Mesenchymal stem cell (in vitro differentiated cells and primary cell): ENCODE measurements around the gene KIF18B.
A peak's percentile ranks its signal among the peaks of the same experiment; 100 is the strongest.

ENCODE experiments used
- DNase-seq: peaks from one replicate; pipeline ENCODE4 v3.0.0-alpha.2; 2013
- H2AFZ ChIP-seq: one replicate; pipeline ENCODE4 v1.6.1; 2013; ENCODE audit warnings: low read depth, mild to moderate bottlenecking, control low read depth, inconsistent platforms, low read length, moderate library complexity
- H2AK5ac ChIP-seq: 2 replicates; pipeline ENCODE4 v1.6.1; 2013; ENCODE audit warnings: low read length, moderate library complexity, mild to moderate bottlenecking, inconsistent platforms; ENCODE audit not compliant: severe bottlenecking
- H2BK120ac ChIP-seq: one replicate; pipeline ENCODE4 v1.6.1; 2013; ENCODE audit warnings: low read depth, mild to moderate bottlenecking, inconsistent platforms, low read length, moderate library complexity
- H2BK12ac ChIP-seq, 2 experiments: one replicate each; pipeline ENCODE4 v1.6.1; 2013; ENCODE audit warnings: inconsistent platforms in 2 of 2, low read length in 2 of 2, mild to moderate bottlenecking in 2 of 2, moderate library complexity in 2 of 2, control low read depth in 1 of 2
- H2BK15ac ChIP-seq: one replicate; pipeline ENCODE4 v1.6.1; 2013; ENCODE audit warnings: mild to moderate bottlenecking, low read depth, inconsistent platforms; ENCODE audit not compliant: poor library complexity, severe bottlenecking
- H2BK5ac ChIP-seq: 2 replicates; pipeline ENCODE4 v1.6.1; 2013; ENCODE audit warnings: low read depth, mild to moderate bottlenecking, low read length, control low read depth, inconsistent platforms; ENCODE audit not compliant: poor library complexity, severe bottlenecking
- H3K14ac ChIP-seq, 2 experiments: one replicate each; pipeline ENCODE4 v1.6.1; 2013; ENCODE audit warnings: inconsistent platforms in 2 of 2, low read length in 2 of 2, control low read depth in 1 of 2, mild to moderate bottlenecking in 1 of 2, moderate library complexity in 1 of 2
- H3K18ac ChIP-seq, 2 experiments: one replicate each; pipeline ENCODE4 v1.6.1; 2013; ENCODE audit warnings: inconsistent platforms in 2 of 2, low read length in 2 of 2, control low read depth in 1 of 2, low read depth in 1 of 2, mild to moderate bottlenecking in 1 of 2
- H3K23ac ChIP-seq, 2 experiments: one replicate each; pipeline ENCODE4 v1.6.1; 2013; ENCODE audit warnings: inconsistent platforms in 2 of 2, low read length in 2 of 2, mild to moderate bottlenecking in 2 of 2, moderate library complexity in 2 of 2, control low read depth in 1 of 2
- H3K27ac ChIP-seq: 2 replicates; pipeline ENCODE4 v1.5.1; 2013; ENCODE audit warnings: mild to moderate bottlenecking, moderate library complexity, low read length, control low read depth, inconsistent platforms; ENCODE audit not compliant: poor library complexity, severe bottlenecking
- H3K27me3 ChIP-seq, 2 experiments: 2 replicates each; pipeline versions ENCODE4 v1.6.1 to v1.7.0; 2013; ENCODE audit warnings: low read length in 2 of 2, mild to moderate bottlenecking in 2 of 2, moderate library complexity in 2 of 2, control low read depth in 1 of 2, inconsistent platforms in 1 of 2; ENCODE audit not compliant: control insufficient read depth in 1 of 2, insufficient read depth in 1 of 2
- H3K36me3 ChIP-seq, 2 experiments: 2 replicates each; pipeline versions ENCODE4 v1.6.1 to v1.7.0; 2013; ENCODE audit warnings: low read length in 2 of 2, control low read depth in 1 of 2, inconsistent platforms in 1 of 2, low read depth in 1 of 2, mild to moderate bottlenecking in 1 of 2; ENCODE audit not compliant: insufficient read depth in 2 of 2, control insufficient read depth in 1 of 2
- H3K4ac ChIP-seq, 2 experiments: one replicate each; pipeline ENCODE4 v1.6.1; 2013; ENCODE audit warnings: inconsistent platforms in 2 of 2, low read length in 2 of 2, mild to moderate bottlenecking in 2 of 2, moderate library complexity in 2 of 2, control low read depth in 1 of 2, low read depth in 1 of 2
- H3K4me1 ChIP-seq: 2 replicates; pipeline ENCODE4 v1.6.1; 2013; ENCODE audit warnings: low read depth, low read length, control low read depth; ENCODE audit not compliant: control insufficient read depth, insufficient read depth
- H3K4me2 ChIP-seq: 2 replicates; pipeline ENCODE4 v1.6.1; 2013; ENCODE audit warnings: low read length, mild to moderate bottlenecking, inconsistent platforms; ENCODE audit not compliant: poor library complexity, severe bottlenecking
- H3K4me3 ChIP-seq, 2 experiments: 2 replicates each; pipeline versions ENCODE4 v1.5.1 to v1.7.0; 2013; ENCODE audit warnings: low read length in 2 of 2, mild to moderate bottlenecking in 2 of 2, control low read depth in 1 of 2, low read depth in 1 of 2; ENCODE audit not compliant: insufficient read depth in 1 of 2
- H3K79me1 ChIP-seq: replicated peaks from 2 replicates; pipeline ENCODE4 v1.6.1; 2013; ENCODE audit warnings: mild to moderate bottlenecking, control low read depth, low read length, inconsistent platforms; ENCODE audit not compliant: poor library complexity, severe bottlenecking
- H3K9ac ChIP-seq: 2 replicates; pipeline ENCODE4 v1.7.0; 2013; ENCODE audit warnings: mild to moderate bottlenecking, low read length, moderate library complexity
- H3K9me3 ChIP-seq: 2 replicates; pipeline ENCODE4 v1.7.0; 2013; ENCODE audit warnings: mild to moderate bottlenecking, low read length; ENCODE audit not compliant: control insufficient read depth
- H4K8ac ChIP-seq: one replicate; pipeline ENCODE4 v1.6.1; 2013; ENCODE audit warnings: inconsistent platforms, mild to moderate bottlenecking, low read length, moderate library complexity
- H4K91ac ChIP-seq: one replicate; pipeline ENCODE4 v1.6.1; 2013; ENCODE audit warnings: mild to moderate bottlenecking, low read length, inconsistent platforms
- WGBS: methylation state at CpG from one replicate; pipeline ENCODE4 v1.1.7; 2013; ENCODE audit warnings: mixed read lengths; 5-methylcytosine and 5-hydroxymethylcytosine counted together

The KIF18B gene

GRCh38 chr17:44905006-44906000, 42.3 kb downstream of the KIF18B start:
- Histone ChIP-seq H3K27me3 (no peaks in the 10 kb centered on the region), H4K91ac (peak overlapping the region; percentile 92), H2AFZ (peak overlapping the region; percentile 2), H3K4me1 (peaks cover 49% of the 10 kb centered on the region), H3K27ac (peak overlapping the region; percentile 66), H2BK120ac (peak overlapping the region; percentile 65), H3K18ac (peak overlapping the region; percentile 88 to 92), H3K4me3 (peak overlapping the region in 1 of 2 experiments; percentile 12), H4K8ac (peak overlapping the region; percentile 79), H2BK5ac (peak overlapping the region; percentile 67), H3K14ac (peak overlapping the region in 1 of 2 experiments; percentile 89), H3K4ac (peak overlapping the region; percentile 79 to 93), H3K23ac (no peak overlapping the region), H2BK15ac (peak overlapping the region; percentile 91), H3K36me3 (peaks cover 0 to 9% of the 10 kb centered on the region in 2 experiments), H3K4me2 (no peak overlapping the region), H3K9me3 (no peaks in the 10 kb centered on the region), H3K9ac (no peak overlapping the region), H2AK5ac (peak overlapping the region; percentile 89), H3K79me1 (peaks cover 4% of the 10 kb centered on the region), H2BK12ac (peak overlapping the region; percentile 97 to 98)
- 85% methylated on average over 8 of the region's 9 CpGs for WGBS
- no peak for DNase-seq

DNA sequence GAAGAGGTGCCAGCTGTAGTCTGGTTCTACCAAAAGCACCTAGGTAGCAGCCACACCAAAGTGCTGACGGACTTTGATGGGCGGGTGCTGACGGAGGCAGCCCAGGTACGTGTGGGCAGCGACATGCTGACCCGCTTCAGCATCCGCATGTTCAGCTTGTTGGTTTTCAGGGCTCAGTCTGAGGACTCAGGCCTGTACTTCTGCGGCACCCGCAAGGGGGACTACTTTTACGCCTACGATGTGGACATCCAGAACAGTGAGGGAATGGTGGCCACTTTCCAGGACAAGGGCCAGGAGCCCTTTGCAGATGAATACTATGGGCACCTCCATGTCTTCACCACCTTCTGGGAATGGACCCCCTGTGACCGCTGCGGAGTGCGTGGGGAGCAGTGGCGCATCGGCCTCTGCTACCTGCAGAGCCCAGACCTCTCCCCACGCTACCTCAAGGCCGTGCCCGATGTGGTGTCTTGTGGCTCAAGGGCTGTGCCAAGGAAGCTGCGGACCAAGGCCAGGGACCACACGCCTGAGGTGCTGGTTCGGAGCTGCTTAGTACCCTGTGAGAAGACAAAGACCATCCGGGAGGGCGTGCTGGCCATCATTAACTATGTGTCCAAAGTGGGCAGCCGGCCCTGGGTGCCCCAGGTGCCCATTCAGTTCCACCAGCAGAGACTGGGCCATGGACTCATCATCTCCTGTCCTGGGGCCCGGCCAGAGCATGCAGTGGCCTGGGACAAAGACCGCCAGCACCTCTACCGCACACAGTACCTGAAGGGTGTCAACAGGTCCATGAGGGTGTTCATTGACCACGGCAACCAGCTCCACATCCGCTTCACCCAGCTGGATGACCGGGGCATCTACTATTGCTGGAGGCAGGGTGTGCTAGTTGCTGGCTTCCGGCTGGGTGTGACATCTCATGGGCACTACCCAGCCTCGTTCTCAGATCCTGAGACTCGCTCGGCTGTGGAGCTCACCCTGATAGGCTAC, 43.3 kb downstream of the KIF18B start:
- WGBS: 98% methylated on average over 35 of the region's 35 CpGs
- H3K79me1 ChIP-seq: peaks cover 7% of the 10 kb centered on the region
- peak overlapping the region; percentile 65 for H2BK120ac ChIP-seq

GRCh38 chr17:44903012-44903685, 44.4 kb downstream of the KIF18B start:
- no peak overlapping the region for H4K91ac ChIP-seq
- H3K9me3 ChIP-seq: no peaks in the 10 kb centered on the region
- H2AK5ac ChIP-seq: no peak overlapping the region
- no peak overlapping the region for H3K4ac ChIP-seq
- H3K4me3 ChIP-seq: no peak overlapping the region
- H2BK12ac ChIP-seq: peak overlapping the region in 1 of 2 experiments; percentile 31
- no peak for DNase-seq
- no peak overlapping the region for H3K9ac ChIP-seq
- peaks cover 0 to 9% of the 10 kb centered on the region in 2 experiments for H3K36me3 ChIP-seq
- H2AFZ ChIP-seq: no peak overlapping the region
- peaks cover 7% of the 10 kb centered on the region for H3K79me1 ChIP-seq
- WGBS: 93% methylated on average over 8 of the region's 8 CpGs
- H3K23ac ChIP-seq: no peak overlapping the region
- H3K4me2 ChIP-seq: no peak overlapping the region
- H2BK15ac ChIP-seq: peak overlapping the region; percentile 26
- no peak overlapping the region for H3K27ac ChIP-seq
- no peaks in the 10 kb centered on the region for H3K27me3 ChIP-seq
- H3K4me1 ChIP-seq: peaks cover 47% of the 10 kb centered on the region
- H2BK120ac ChIP-seq: no peak overlapping the region
- no peak overlapping the region for H3K18ac ChIP-seq
- H4K8ac ChIP-seq: no peak overlapping the region
- H3K14ac ChIP-seq: no peak overlapping the region
- no peak overlapping the region for H2BK5ac ChIP-seq

More for the DNA sequence above, 43.3 kb downstream of the KIF18B start:
- Histone ChIP-seq H3K27me3 (no peaks in the 10 kb centered on the region), H2BK12ac (peak overlapping the region; percentile 97), H3K18ac (peak overlapping the region; percentile 18 to 28), H3K27ac (no peak overlapping the region), H3K9ac (no peak overlapping the region), H2BK15ac (peak overlapping the region; percentile 94), H3K4me2 (no peak overlapping the region), H3K4me1 (peaks cover 49% of the 10 kb centered on the region), H3K23ac (peak overlapping the region in 1 of 2 experiments; percentile 75), H3K4ac (peak overlapping the region; percentile 30 to 78), H2BK5ac (no peak overlapping the region), H2AFZ (peak overlapping the region; percentile 2), H3K4me3 (no peak overlapping the region), H3K9me3 (no peaks in the 10 kb centered on the region), H3K14ac (no peak overlapping the region), H2AK5ac (peak overlapping the region; percentile 72), H3K36me3 (peaks cover 0 to 9% of the 10 kb centered on the region in 2 experiments), H4K8ac (peak overlapping the region; percentile 21), H4K91ac (peak overlapping the region; percentile 89)
- no peak for DNase-seq
